ENCODE measurements around the gene STARD3. TPM values are rescaled to one million over a fixed set of nuclear protein-coding genes. Genes with fewer than 3 reads are reported as not detected.

STARD3 gene
- total RNA-seq, 4 donors from 2014 or later: 21.0 to 62.3 (median 26.0) TPM

DNA sequence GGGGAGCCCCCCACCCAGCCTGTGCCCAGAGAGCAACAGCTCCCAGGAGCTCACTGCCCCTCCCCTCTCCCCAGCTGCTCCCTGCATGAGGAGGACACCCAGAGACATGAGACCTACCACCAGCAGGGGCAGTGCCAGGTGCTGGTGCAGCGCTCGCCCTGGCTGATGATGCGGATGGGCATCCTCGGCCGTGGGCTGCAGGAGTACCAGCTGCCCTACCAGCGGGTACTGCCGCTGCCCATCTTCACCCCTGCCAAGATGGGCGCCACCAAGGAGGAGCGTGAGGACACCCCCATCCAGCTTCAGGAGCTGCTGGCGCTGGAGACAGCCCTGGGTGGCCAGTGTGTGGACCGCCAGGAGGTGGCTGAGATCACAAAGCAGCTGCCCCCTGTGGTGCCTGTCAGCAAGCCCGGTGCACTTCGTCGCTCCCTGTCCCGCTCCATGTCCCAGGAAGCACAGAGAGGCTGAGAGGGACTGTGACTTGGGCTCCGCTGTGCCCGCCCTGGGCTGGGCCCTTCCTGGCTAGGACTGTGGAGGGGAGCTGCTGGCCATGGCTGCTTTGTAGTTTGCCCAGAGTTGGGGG lies 28.8 kb downstream of the STARD3 start:
- intact Hi-C loops (cut with DNase I; ENCODE audit: low total_unique reads): no loop called here
- Histone ChIP-seq H3K4me3 (no peak overlapping the region), H3K27me3 (peaks cover 25 to 34% of the 10 kb centered on the region in 2 donors), H3K27ac (peak overlapping the region in 1 of 2 donors; percentile 14), H3K4me1 (peaks cover 0 to 19% of the 10 kb centered on the region in 2 donors), H3K9me3 (no peaks in the 10 kb centered on the region), H3K36me3 (no peaks in the 10 kb centered on the region)
- TF ChIP-seq, protein P1, sequence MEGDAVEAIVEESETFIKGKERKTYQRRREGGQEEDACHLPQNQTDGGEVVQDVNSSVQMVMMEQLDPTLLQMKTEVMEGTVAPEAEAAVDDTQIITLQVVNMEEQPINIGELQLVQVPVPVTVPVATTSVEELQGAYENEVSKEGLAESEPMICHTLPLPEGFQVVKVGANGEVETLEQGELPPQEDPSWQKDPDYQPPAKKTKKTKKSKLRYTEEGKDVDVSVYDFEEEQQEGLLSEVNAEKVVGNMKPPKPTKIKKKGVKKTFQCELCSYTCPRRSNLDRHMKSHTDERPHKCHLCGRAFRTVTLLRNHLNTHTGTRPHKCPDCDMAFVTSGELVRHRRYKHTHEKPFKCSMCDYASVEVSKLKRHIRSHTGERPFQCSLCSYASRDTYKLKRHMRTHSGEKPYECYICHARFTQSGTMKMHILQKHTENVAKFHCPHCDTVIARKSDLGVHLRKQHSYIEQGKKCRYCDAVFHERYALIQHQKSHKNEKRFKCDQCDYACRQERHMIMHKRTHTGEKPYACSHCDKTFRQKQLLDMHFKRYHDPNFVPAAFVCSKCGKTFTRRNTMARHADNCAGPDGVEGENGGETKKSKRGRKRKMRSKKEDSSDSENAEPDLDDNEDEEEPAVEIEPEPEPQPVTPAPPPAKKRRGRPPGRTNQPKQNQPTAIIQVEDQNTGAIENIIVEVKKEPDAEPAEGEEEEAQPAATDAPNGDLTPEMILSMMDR (IDR thresholded peaks at IDR 0.05): no peak
- no peak for TF ChIP-seq POLR2A (IDR thresholded peaks at IDR 0.05)
- DNase-seq: no peak

GRCh38 chr17:39666231-39666600 lies 29.3 kb downstream of the STARD3 start:
- H3K27me3 ChIP-seq: peaks cover 25 to 34% of the 10 kb centered on the region in 2 donors
- intact Hi-C loops (cut with DNase I; ENCODE audit: low total_unique reads): no loop called here
- no peak for DNase-seq
- no peaks in the 10 kb centered on the region for H3K36me3 ChIP-seq
- H3K4me1 ChIP-seq: peaks cover 0 to 19% of the 10 kb centered on the region in 2 donors
- H3K27ac ChIP-seq: peak overlapping the region in 1 of 2 donors; percentile 14
- H3K4me3 ChIP-seq: no peak overlapping the region
- TF ChIP-seq POLR2A (IDR thresholded peaks at IDR 0.05): no peak
- TF ChIP-seq, protein P1 (IDR thresholded peaks at IDR 0.05): no peak
- H3K9me3 ChIP-seq: no peaks in the 10 kb centered on the region

GRCh38 chr17:39666601-39667261 lies 29.8 kb downstream of the STARD3 start:
- H3K36me3 ChIP-seq: no peaks in the 10 kb centered on the region
- H3K4me3 ChIP-seq: no peak overlapping the region
- H3K4me1 ChIP-seq: peaks cover 0 to 19% of the 10 kb centered on the region in 2 donors

GRCh38 chr17:39667262-39667944 lies 30.5 kb downstream of the STARD3 start:
- intact Hi-C loops (cut with DNase I; ENCODE audit: low total_unique reads): no loop called here

More at GRCh38 chr17:39666601-39667261, 29.8 kb downstream of the STARD3 start:
- no peak for DNase-seq
- no peaks in the 10 kb centered on the region for H3K9me3 ChIP-seq
- TF ChIP-seq, protein P1 (IDR thresholded peaks at IDR 0.05): no peak
- TF ChIP-seq POLR2A (IDR thresholded peaks at IDR 0.05): no peak
- H3K27me3 ChIP-seq: peaks cover 25 to 34% of the 10 kb centered on the region in 2 donors
- H3K27ac ChIP-seq: peak overlapping the region in 1 of 2 donors; percentile 58
- intact Hi-C loops (cut with DNase I; ENCODE audit: low total_unique reads): no loop called here

More at GRCh38 chr17:39667262-39667944, 30.5 kb downstream of the STARD3 start:
- peaks cover 0 to 19% of the 10 kb centered on the region in 2 donors for H3K4me1 ChIP-seq
- no peaks in the 10 kb centered on the region for H3K9me3 ChIP-seq
- TF ChIP-seq, protein P1 (IDR thresholded peaks at IDR 0.05): no peak
- no peak for TF ChIP-seq POLR2A (IDR thresholded peaks at IDR 0.05)
- H3K27ac ChIP-seq: peak overlapping the region in 1 of 2 donors; percentile 58
- no peak for DNase-seq
- no peaks in the 10 kb centered on the region for H3K36me3 ChIP-seq
- peaks cover 25 to 34% of the 10 kb centered on the region in 2 donors for H3K27me3 ChIP-seq
- no peak overlapping the region for H3K4me3 ChIP-seq
